Fibroblast of lung (primary cell): ENCODE data around the gene ESRRB.

Experiments
- EZH2 ChIP-seq: IDR thresholded peaks from 2 replicates; pipeline ENCODE4 v1.5.1; 2012; ENCODE audit warnings: low read length, control low read depth, mild to moderate bottlenecking; ENCODE audit errors: missing control alignments
- TF ChIP-seq, protein P1 (sequence below), 2 donors: IDR thresholded peaks in 1 of 2; conservative IDR thresholded peaks in 1 of 2; 1 replicate in 1 of 2; 2 replicates in 1 of 2; pipeline ENCODE4 v1.5.1; 2011 to 2012; ENCODE audit warnings: low read length in 2 of 2, control low read depth in 1 of 2, inconsistent platforms in 1 of 2, low read depth in 1 of 2, mild to moderate bottlenecking in 1 of 2

DNA sequence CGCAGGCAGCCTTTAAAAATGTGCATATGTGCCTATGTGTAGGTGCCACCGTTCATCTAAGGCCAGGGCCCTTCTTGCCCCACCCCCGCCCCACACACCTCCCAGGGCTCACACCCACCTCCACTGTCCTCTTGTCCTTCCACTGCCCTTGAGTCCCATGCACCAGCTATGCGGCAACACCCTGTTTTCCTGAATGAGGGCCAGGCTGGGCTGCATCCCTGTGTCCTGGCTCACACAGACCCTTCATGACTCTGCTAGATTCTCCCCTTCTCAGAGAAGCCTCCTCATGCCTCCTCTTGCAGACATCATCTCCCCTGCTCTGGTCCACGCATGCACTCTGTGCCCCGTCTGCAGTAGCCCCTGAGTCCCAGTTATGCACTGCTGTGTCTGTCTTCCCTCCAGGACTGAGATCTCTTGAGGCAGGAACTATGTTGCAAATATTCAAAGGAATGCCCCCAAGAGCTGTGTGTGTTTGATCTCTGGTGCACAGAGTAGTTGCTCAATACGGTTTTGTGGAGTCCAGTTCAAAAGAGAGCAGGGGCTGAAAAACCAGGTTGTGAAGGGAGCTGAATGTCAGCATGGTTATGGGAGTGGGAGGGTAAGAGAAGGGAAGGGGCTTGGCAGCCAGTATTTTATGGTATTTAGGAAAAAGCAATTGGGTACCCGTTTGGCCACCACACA lies 47.3 kb upstream of the ESRRB start:
- TF ChIP-seq, protein P1, sequence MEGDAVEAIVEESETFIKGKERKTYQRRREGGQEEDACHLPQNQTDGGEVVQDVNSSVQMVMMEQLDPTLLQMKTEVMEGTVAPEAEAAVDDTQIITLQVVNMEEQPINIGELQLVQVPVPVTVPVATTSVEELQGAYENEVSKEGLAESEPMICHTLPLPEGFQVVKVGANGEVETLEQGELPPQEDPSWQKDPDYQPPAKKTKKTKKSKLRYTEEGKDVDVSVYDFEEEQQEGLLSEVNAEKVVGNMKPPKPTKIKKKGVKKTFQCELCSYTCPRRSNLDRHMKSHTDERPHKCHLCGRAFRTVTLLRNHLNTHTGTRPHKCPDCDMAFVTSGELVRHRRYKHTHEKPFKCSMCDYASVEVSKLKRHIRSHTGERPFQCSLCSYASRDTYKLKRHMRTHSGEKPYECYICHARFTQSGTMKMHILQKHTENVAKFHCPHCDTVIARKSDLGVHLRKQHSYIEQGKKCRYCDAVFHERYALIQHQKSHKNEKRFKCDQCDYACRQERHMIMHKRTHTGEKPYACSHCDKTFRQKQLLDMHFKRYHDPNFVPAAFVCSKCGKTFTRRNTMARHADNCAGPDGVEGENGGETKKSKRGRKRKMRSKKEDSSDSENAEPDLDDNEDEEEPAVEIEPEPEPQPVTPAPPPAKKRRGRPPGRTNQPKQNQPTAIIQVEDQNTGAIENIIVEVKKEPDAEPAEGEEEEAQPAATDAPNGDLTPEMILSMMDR (conservative IDR thresholded peaks at IDR 0.05 in 1 of 2, IDR thresholded peaks at IDR 0.05 in 1 of 2; ENCODE audit: low read depth in 1 of 2, low read length in 2 of 2) = no peak
- TF ChIP-seq EZH2 = no peak
